Stimulated activated CD4-positive, alpha-beta T cell treated with anti-CD3 and anti-CD28 coated beads, TNF-alpha, amount 100 ng/mL, for 48 hours (primary cell): ENCODE data around the gene FRMD4A.

Experiments used
- DNase-seq, 3 donors: peaks; one replicate each; pipeline ENCODE4 v3.0.0-alpha.2; 2020; ENCODE audit warnings: low read depth in 3 of 3

Gene FRMD4A

DNA sequence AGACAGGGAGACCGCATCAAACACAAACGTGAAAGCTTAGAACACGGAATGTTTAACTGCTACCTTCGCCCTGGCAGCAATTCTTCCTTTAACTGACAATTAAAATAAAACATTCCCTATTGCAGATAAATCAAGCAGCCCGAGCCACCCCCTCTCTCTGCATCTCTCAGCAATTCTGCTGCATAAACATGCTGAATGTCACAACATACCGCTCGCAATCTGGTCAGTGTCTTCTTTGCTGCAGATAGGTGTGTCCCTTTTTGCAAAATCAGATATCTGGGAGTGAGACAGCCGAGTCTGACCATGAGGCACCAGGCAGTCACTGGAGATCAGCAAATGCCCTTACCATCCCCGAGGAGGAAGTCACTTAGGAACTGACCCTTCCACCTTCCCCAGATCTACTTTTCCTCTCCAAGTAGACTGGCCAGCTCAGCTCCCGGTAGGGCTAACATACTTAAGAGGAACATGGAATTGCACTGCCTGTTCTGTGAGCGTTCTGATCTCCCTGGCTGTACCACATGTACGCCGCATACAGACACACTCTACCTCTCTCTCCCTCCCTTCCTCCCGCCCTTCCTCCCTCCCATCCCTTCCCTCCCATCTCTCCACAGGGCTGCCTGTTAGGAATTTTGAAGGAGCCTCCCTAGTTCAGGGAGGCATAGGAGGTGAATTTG, at the start of gene FRMD4A:
Gene FRMD4A, minus strand, starts transcription at position 537 of the 674 bp plus-strand sequence.
- DNase-seq = no peak

GRCh38 chr10:14379556-14380280, 49.0 kb upstream of the FRMD4A start:
- no peak for DNase-seq

- no peak for DNase-seq
Observed at GRCh38 chr10:14378387-14378960, 47.8 kb upstream of the FRMD4A start.

GRCh38 chr10:14377591-14378175, 47.0 kb upstream of the FRMD4A start:
- no peak for DNase-seq

- DNase-seq = no peak
Observed at GRCh38 chr10:14374745-14375445, 44.2 kb upstream of the FRMD4A start.

DNA sequence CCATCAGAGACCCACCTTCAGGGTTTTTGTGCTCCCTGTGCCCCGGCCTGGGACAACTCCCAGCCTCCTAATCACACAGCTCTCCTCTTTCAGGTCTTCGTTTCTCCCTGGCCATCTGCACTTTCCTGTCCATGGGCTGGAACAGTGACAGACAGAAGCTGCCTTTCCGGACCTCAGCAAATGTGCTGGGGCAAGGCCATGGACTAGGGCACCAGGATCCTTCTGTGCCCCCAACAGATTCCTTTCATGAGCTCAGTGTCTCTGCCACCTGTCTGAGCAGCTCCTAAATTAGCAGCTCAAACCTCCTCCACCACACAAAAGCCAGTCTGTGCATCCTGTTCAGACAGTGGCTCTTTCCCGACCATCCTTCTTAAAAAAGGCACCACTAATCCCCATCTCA, 41.9 kb upstream of the FRMD4A start:
- no peak for DNase-seq

- no peak for DNase-seq
Observed at GRCh38 chr10:14371581-14371980, 40.9 kb upstream of the FRMD4A start.

DNA sequence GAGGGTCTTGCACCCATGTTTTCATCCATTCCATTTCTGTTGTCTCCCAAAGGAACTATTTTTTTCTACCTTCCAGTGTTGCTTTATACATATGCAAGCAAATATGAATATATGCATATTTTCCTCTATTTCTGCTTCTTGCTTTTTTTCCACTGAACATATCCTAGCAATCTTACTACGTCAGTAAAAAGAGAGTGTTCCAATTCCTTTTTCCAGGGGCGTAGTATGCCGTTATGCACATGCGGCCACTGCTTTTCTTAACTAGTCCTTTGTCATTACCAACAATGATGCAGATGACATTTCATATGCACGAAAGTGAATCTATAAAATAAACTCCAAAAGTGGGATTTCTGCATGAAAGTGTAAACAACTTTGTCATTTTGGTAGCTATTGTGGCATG, 40.2 kb upstream of the FRMD4A start:
- no peak for DNase-seq

DNA sequence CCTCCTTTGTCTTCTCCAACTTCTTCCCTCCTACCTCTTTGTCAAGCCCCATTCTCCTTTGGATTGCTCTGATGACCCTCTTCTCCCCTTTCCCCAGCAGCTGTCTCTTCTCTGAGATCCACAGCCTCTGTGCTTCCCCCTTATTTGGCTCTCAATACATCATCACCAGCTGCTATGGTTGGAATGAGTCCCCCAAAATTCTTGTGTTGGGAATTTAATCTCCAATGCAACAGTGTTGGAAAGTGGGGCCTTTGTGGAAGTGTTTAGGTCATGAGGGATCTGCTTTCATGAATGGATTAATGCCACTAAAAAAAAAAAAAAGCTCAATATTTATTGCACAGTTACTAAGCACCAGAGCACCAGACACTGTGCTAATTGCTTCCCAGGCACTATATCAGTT, 39.2 kb upstream of the FRMD4A start:
- DNase-seq = no peak

DNA sequence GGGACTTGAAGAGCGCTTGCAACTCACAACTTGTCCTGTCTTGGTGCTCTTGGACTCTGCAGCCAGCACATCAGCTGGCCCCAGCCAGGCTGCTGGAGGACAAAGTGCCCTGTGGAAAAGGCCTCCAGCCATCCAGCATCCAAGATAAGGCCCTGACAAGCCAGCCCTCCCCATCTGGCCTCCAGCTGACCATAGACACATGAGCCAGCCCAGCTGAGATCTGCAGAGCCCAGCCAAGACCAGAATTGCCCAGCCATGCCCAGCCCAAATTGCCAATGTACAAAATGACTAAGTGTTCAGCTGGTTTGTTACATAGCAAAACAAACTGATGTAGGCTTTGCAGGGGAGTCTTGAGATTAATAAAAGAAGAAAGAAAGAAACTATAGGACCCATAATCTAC, 36.0 kb upstream of the FRMD4A start:
- DNase-seq = no peak

- no peak for DNase-seq
Observed at GRCh38 chr10:14365266-14365665, 34.5 kb upstream of the FRMD4A start.

- no peak for DNase-seq
Observed at GRCh38 chr10:14362104-14362503, 31.4 kb upstream of the FRMD4A start.

GRCh38 chr10:14360961-14361360, 30.2 kb upstream of the FRMD4A start:
- no peak for DNase-seq

DNA sequence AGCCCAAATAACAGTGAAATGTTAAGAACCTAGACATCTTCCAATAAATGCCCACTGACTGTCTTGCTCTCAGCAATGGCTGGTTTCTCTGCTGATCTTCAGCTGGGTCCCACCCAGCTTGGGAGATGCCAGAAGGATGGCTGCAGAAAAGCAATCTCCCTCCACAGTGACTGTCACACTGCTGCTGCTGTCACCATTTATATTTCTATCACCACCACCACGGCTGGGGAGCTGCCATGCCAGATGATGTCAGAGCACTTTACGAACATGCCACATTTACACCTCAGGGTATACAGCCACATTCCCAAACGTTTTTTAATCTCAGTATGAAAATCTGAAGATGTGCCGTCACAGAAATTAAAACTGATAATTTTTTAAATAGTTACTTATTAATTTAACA, 29.8 kb upstream of the FRMD4A start:
- DNase-seq = no peak

GRCh38 chr10:14358886-14359573, 28.3 kb upstream of the FRMD4A start:
- no peak for DNase-seq

DNA sequence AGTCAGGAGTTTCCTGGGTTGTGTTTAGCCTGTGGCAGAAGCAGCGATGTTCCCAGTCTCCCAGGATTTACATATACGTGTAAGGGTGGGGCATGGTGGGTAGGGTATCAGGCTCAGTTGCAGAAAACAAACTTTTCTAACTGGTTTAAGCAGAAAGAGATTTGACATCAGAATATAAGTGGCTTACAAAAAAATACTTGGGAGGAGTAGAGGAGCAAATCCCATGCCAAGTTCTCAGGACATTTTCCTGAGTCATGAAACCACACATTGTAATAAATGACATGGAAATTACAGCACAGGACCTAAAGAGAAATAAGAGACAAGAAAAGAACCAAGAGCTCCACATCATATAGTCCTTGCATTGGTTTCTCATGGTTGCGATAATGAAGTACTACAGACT, 26.2 kb upstream of the FRMD4A start:
- no peak for DNase-seq

DNA sequence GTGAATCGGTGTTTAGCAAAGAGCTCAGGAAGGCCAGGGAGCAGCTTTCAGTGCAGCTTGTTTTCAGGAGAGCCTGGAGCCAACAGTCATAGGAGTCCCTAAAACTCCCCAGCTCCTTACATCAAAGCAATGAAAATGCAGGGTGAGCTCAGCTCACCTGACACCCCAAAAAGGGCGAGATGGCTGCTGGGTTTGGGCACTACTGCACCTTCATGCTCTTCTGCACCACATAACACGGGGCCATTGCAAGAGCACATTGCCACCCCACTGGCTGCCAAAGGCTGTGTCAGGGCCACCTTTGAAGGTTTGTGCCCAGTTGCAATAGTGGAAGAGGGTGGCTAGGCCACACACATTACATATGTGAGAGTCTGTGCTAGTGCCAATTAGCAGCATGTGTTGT, 25.0 kb upstream of the FRMD4A start:
- DNase-seq = no peak

GRCh38 chr10:14353291-14353913, 22.7 kb upstream of the FRMD4A start:
- no peak for DNase-seq

- DNase-seq = no peak
Observed at GRCh38 chr10:14350006-14350405, 19.3 kb upstream of the FRMD4A start.

GRCh38 chr10:14349081-14349480, 18.4 kb upstream of the FRMD4A start:
- DNase-seq = no peak

GRCh38 chr10:14345262-14345661, 14.5 kb upstream of the FRMD4A start:
- no peak for DNase-seq
